Stimulated activated CD4-positive, alpha-beta T cell treated with anti-CD3 and anti-CD28 coated beads, Interleukin-1b, Interleukin-23, amount 100 ng/mL, for 1 hour (primary cell): ENCODE measurements around the gene IRX4.
"Not testable (repeated sequence)": the region's sequence is repeated elsewhere in the genome, so short reads cannot be mapped to it uniquely, and the experiment has no call there.

Experiments used
- DNase-seq, 2 donors: peaks; one replicate each; pipeline ENCODE4 v3.0.0-alpha.2; 2020; ENCODE audit warnings: low read depth in 2 of 2

IRX4 gene

DNA sequence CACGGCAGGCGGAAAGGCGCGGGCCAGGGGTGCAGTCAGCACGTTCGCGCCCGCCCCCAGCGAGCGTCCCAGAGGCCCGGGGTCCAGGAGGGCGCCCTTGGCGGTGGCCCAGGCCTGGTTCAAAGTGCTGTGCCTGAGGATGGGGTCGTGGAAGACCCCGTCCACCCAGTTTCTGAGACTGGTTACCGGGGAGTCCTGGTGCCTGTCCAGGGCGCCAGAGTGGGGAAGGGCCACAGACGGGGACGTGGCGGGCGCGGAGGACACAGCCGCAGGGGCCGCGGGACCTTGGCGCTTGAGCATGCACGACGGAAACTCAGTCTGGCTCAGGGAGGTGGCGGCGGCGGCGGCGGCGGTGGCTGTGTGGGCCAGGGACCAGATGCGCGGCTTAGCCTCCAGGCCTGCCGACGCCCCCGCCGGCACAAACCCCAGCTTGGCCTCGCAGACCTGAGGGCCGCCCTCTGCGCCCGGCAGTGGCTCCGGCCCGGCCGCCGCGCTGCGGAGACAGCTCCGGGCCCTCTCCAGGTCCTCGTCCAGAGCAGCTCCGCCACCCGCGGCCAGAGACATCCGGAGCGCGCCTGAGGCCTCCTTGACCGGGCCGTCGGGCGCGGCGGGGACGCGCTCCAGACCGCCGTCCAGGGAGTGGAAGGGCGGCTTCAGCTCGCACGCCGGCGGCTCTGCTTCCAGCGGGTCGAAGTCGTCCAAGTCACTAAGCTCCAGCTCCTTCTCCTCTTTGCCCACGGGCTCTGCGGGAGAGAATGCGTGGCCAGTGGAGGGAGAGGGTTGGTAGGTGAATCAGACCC lies 4.5 kb downstream of the IRX4 start:
- no peak for DNase-seq

DNA sequence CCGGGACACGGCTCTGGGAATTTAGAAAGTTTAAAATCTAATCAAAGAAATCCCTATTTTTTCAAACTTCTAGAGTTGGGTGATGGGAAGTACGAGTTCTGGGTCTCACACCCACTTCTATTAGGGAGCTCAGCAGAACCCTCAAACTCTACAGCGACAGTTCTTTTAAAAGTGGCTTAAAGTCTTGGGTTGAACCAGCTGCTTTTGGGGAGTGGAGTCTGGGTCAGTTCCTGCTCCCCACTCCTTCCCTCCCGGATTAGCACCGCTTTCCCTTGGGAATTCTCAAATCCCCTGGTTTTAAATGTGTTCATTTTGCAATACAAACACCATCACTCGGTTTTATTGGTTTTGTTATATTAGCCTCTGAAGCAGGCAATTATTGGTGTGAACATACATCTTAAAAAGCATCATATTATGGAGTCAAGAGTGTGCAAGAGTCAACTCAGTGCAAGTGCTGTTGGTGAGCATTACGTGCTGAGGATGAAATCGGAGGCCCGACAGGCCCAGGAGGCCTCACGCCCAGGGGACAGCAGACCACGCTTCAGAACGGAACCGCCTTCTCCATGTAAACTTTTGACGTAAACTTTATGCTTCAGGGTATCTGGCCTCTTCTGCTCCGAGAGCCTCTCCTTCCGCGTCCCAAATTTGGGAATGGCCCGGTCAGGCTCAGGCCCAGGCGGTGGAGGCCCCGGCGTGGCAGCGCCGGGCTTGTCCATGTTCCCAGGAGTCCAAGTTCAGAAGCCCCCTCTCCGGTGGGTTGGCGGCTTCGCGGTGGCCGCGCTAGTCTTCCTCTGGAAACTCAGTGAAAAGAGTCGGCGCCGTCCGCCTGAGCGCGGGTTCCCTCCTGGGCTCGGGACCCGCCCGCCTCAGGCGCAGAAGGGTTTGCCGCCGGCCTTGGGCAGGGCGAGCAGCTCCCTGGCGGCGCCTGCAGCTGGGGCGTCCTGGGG lies 5.3 kb downstream of the IRX4 start:
- DNase-seq, result no peak

GRCh38 chr5:1876660-1877064 lies 6.1 kb downstream of the IRX4 start:
- no peak for DNase-seq

DNA sequence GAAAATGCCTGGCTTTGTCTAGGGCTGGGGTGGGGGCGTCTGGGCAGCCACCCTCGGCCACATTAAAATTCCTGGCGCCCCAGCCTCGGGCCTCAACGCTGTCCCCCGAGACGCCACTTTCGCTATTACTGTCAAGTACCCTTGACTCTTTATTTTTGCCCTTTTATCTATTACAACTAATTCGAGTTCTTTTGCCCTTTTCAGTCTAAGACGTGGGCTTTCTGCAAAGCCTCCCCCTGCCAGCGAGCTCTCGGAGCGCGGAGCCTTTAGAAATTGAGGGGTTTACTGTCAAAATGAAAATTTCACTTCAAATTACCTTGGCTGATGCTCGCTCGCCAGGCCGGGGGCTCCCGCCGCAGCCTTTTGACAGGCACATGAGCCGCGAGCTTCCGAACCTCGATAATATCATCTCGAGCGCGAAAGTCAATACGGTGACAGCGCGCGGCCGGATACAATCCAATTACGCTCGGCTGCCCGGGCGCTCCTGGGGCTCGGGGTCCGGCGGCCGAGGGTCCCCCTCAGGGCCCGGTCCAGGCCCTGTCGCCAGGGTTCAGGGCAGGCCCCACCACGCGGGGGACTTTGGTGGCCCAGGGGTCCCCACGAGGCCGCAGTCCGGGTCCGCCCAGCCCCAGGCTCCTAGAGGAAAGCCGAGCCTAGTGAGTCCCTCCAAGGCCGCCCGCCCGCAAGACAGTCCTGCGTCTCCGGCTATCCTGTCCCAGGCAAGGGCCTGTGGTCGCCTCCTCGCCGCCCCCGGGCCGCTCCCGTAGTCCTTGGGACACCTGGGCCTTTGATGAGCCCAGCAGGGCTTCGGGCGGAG lies 6.7 kb downstream of the IRX4 start:
- no peak for DNase-seq

DNA sequence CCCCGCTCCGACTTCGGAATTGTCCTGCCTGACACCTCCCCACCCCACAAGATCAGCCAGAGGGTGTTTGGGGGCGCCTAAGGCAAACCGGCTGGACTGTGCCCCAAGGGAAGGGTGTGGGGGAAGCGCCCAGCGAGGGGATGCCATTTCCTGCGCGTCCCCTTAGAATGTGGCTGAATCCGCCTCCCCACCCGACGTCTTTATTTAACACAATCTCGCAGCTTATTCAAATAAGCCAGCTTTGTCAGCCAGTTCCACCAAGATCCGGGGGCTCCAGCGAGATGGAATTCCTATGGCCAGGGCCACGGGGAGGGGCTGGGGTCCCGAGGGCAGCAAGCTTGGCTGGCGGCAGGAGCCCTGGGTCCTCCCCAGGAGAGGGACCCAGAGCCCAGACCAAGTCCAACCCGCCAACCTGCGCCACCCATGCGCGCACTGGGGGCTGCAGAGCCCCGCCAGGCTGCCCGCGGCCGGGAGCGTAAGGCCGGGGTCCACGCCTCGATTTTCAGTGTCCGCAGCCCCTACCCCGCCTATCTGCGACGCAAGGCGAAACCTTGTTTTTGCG lies 7.4 kb downstream of the IRX4 start:
- DNase-seq, result no peak

GRCh38 chr5:1874771-1875220 lies 7.9 kb downstream of the IRX4 start:
- DNase-seq, result no peak

- DNase-seq, result no peak
These were observed 8.4 kb downstream of the IRX4 start for GRCh38 chr5:1874348-1874747.

DNA sequence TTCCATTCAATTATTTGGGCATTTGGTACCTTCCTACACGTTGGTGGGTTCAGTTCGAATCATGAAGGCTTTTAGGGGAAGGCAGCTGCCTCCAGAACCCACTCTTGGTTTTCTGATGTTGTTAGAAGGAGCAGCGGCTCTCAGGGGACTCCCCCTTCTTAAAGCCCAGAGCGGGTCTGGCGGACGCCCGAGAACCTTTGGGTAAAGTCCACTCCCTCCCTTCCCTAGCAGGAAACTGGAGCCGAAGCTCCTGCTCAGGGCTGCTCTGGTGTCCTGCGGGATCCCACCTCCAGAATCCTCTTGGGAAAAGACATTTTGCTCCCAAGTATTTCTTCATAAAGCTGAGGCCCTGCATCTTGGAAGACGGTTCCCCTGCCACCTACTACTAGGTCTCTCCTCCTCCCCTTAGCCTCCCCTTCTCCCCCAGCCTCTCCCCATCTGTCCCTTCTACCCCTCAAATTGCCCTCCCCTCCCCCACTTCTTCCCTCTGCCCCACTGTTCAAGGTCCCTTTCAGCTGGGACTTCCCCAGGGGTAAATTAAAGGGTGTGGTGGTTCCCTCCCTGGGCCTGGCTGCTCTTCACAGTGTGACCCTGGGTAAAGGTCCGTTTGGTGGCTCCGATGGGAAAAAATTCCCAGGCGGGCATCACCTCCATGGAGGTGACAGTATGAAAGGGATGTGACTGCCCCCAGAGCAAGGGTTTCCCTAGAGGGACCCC lies 9.3 kb downstream of the IRX4 start:
- DNase-seq, result no peak

GRCh38 chr5:1871441-1871840 lies 11.3 kb downstream of the IRX4 start:
- no peak for DNase-seq

DNA sequence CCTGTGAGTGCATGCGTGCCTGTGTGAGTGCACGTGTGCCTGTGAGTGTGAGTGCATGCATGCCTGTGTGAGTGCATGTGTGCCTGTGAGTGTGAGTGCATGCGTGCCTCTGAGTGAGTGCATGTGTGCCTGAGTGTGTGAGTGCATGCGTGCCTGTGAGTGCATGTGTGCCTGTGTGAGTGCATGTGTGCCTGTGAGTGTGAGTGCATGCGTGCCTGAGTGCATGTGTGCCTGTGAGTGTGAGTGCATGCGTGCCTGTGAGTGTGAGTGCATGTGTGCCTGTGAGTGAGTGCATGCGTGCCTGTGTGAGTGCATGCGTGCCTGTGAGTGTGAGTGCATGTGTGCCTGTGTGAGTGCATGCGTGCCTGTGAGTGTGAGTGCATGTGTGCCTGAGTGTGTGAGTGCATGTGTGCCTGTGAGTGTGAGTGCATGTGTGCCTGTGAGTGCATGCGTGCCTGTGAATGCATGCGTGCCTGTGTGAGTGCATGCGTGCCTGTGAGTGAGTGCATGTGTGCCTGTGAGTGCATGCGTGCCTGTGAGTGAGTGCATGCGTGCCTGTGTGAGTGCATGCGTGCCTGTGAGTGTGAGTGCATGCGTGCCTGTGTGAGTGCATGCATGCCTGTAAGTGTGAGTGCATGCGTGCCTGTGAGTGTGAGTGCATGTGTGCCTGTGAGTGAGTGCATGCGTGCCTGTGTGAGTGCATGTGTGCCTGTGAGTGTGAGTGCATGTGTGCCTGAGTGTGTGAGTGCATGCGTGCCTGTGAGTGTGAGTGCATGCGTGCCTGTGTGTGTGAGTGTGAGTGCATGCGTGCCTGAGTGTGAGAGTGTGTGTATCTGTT lies 12.1 kb downstream of the IRX4 start:
- DNase-seq, result not testable (repeated sequence)

DNA sequence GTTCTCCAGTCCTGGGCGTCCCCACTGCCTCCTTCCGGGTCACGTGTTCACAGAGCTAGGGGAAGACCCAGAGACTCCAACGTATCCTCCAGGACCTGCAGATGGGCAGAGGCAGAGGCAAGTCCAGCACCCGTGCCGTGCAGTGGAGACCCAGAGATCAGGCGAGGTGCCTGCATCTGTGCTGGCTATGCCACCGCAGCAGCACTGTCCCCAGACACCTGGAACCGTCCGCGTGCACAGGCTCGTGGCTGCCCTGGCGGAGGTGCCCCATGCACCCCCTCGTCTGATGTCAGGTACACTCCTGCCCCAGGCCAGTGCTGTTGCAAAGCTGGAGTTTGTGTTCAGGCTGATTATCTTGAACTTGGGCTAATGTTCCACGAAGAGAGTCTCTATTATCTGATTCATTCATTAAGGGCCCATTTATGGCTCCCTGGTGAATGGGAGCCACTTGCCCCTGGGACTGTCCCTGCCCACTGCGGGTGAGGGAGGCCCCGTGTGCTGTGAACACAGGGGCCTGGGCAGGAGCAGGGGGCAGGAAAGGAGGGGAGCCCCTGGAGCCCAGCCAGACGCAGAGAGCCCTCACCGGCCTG lies 13.7 kb downstream of the IRX4 start:
- DNase-seq, result no peak

GRCh38 chr5:1867815-1868143 lies 14.9 kb downstream of the IRX4 start:
- DNase-seq, result no peak

DNA sequence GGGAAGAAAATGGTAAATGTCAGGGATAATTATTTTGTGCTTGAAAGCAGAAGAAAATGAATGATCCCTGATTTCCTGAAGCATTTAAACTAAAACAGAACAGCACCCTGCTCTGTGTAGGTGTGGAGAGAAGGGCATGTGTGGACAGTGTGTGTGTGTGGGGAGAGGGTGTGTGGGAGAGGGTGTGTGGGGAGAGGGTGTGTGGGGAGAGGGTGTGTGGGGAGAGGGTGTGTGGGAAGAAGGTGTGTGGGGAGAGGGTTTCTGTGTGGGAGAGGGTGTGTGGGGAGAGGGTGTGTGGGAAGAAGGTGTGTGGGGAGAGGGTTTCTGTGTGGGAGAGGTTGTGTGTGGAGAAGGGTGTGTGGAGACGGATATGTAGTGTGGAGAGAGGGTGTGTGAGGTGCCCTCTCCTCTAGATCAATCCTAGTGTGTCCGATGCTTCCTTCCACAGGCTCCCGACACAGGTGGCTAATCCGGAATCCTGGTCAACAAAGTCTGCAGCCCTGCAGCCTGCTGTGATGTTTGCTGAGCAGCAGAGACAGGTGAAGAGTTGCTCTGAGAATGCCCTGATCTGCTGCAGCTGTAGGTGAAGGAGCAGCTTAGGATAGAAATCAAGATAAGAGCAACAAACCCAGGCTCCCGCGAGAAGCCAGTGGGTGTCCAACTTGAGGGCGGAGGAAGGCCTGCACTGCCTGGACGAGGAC lies 15.5 kb downstream of the IRX4 start:
- DNase-seq, result no peak

DNA sequence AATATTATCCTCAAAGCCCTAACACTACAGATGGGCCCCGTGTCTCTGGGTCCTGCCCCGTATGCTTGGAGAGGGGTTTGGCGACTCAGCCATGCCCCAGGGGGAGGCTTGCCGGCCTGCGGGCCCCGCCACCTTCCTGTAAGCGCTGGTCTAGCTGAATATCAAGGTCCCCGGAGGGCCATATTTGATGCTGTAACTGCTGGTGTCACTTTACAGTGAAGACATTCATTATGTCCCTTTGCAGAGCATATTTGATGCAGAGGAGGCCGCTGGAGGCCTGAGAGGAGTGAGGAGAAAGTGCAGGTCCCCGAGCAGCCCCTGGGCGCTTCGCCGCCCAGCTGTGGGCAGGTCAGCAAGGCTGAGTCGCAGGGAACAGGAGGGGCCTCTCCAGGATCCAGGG lies 16.8 kb downstream of the IRX4 start:
- DNase-seq, result no peak

- no peak for DNase-seq
These were observed 17.2 kb downstream of the IRX4 start for GRCh38 chr5:1865486-1865885.

DNA sequence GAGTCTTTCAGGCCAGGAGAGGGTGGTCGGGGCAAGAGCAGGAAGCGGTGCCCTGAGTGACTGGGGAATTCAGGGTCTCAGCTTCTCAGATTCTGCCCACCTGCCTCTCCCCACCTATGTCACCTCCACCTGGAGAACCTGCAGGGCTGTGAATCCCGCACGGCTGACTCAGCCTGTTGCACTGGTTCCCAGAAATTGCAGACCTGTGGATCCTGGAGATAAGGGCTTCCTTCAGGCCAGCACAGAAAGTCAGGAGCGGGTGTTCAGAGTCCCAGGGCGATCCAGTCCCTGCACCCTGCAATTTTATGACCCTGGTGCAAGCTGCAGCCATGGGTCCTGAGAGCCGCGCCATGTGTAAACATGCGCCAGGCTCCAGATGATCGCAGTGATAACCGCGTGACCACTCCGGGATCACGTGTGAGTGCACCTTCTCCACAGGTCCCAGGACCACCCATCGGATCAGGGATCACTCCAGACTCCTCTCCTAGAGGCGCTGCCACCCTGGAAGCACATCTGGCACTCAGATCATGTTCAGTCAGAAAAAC lies 17.8 kb downstream of the IRX4 start:
- no peak for DNase-seq

DNA sequence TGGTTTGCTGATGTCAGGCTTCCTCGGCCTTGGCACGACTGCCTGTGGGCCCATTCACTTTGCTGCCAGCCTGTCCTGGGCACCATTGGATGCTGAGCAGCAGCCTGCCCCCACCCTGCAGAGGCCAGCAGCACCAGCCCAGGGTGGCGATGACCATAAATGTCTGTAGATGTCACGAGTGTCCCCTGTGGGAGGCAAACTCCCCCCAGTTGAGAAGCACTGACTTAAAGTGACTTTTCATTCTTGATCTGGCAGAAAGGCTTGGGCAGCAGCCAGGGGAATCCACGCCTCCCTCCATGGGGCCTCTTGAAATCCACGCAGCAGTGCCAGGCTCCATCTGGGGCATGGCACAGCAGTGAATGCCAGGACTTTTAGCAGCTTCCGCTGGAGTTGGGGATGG lies 21.8 kb downstream of the IRX4 start:
- DNase-seq, result no peak

- no peak for DNase-seq
These were observed 22.6 kb downstream of the IRX4 start for GRCh38 chr5:1860021-1860610.
